GM06990 (cell line): ENCODE results near the gene NOL4L.

Source experiments
- DNase-seq: peaks from one replicate; pipeline ENCODE4 v3.0.0-alpha.2; 2011; ENCODE audit not compliant: insufficient read length; ENCODE audit errors: extremely low read depth
- H3K27me3 ChIP-seq: replicated peaks from 2 replicates; pipeline ENCODE4 v1.6.0; 2011; ENCODE audit warnings: low read length; ENCODE audit not compliant: control insufficient read depth, insufficient read depth
- H3K36me3 ChIP-seq: 2 replicates; pipeline ENCODE4 v1.5.1; 2011; ENCODE audit warnings: low read length; ENCODE audit not compliant: control insufficient read depth, insufficient read depth
- H3K4me3 ChIP-seq: replicated peaks from 2 replicates; pipeline ENCODE4 v1.5.1; 2011; ENCODE audit warnings: low read depth, mild to moderate bottlenecking, control low read depth, low read length
- CTCF ChIP-seq: IDR thresholded peaks from 2 replicates; pipeline ENCODE4 v1.5.1; 2011; ENCODE audit warnings: low read length, control low read depth, mild to moderate bottlenecking, inconsistent platforms; ENCODE audit not compliant: insufficient read depth, poor library complexity, severe bottlenecking

The NOL4L gene

GRCh38 chr20:32524829-32525501 lies 60.2 kb downstream of the NOL4L start:
- no peak for DNase-seq
- H3K27me3 ChIP-seq: no peaks in the 10 kb centered on the region
- no peak overlapping the region for H3K4me3 ChIP-seq
- peaks cover 1% of the 10 kb centered on the region for H3K36me3 ChIP-seq
- no peak for TF ChIP-seq CTCF

- H3K36me3 ChIP-seq: peaks cover 1% of the 10 kb centered on the region
- TF ChIP-seq CTCF: no peak
- no peak for DNase-seq
Observed at GRCh38 chr20:32523613-32524213, 61.4 kb downstream of the NOL4L start.

GRCh38 chr20:32522776-32523612 lies 62.1 kb downstream of the NOL4L start:
- no peak for TF ChIP-seq CTCF
- peaks cover 1% of the 10 kb centered on the region for H3K36me3 ChIP-seq
- H3K4me3 ChIP-seq: no peak overlapping the region
- no peaks in the 10 kb centered on the region for H3K27me3 ChIP-seq
- DNase-seq: no peak

More at GRCh38 chr20:32523613-32524213, 61.4 kb downstream of the NOL4L start:
- Histone ChIP-seq H3K27me3 (no peaks in the 10 kb centered on the region), H3K4me3 (no peak overlapping the region)

GRCh38 chr20:32522526-32522775 lies 62.7 kb downstream of the NOL4L start:
- no peak for DNase-seq
- no peak for TF ChIP-seq CTCF
- peaks cover 1% of the 10 kb centered on the region for H3K36me3 ChIP-seq
- no peaks in the 10 kb centered on the region for H3K27me3 ChIP-seq
- no peak overlapping the region for H3K4me3 ChIP-seq

- peak; percentile 43 for DNase-seq
- Histone ChIP-seq H3K4me3 (no peak overlapping the region), H3K27me3 (no peaks in the 10 kb centered on the region), H3K36me3 (peaks cover 1% of the 10 kb centered on the region)
- peak; percentile 77 for TF ChIP-seq CTCF
Observed at GRCh38 chr20:32521780-32522525, 63.2 kb downstream of the NOL4L start.
